T-helper 9 cell (primary cell): Measurements from ENCODE around the gene NTF4.

Source experiments
- DNase-seq: peaks from one replicate; pipeline ENCODE4 v3.0.0-alpha.2; 2020
- total RNA-seq, 2 donors: gene quantifications; one replicate each; lab custom pipeline; 2026; lab: John Stamatoyannopoulos, UW

The NTF4 gene
- 0 reads per million in 2 donors for total RNA-seq

GRCh38 chr19:49064768-49065611 is at the start of gene NTF4:
Gene NTF4 (minus strand): TSS chr19:49064818. CDS start chr19:49061997, 2,821 bp downstream.
- no peak for DNase-seq

- DNase-seq = peak; percentile 71
These were observed 49.4 kb upstream of the NTF4 start, which contains the start of gene LIN7B for GRCh38 chr19:49113762-49114629. Gene LIN7B (plus strand): TSS chr19:49114370. CDS start chr19:49114405, 35 bp downstream.

GRCh38 chr19:49111218-49111998 is 46.8 kb upstream of the NTF4 start:
- DNase-seq = no peak

- DNase-seq = no peak
These were observed 45.9 kb upstream of the NTF4 start for GRCh38 chr19:49110567-49110966.

GRCh38 chr19:49109569-49110233 is 45.1 kb upstream of the NTF4 start:
- DNase-seq = no peak

- no peak for DNase-seq
These were observed 44.4 kb upstream of the NTF4 start for GRCh38 chr19:49109051-49109450.

GRCh38 chr19:49107625-49108459 is 43.2 kb upstream of the NTF4 start:
- DNase-seq = no peak

GRCh38 chr19:49106648-49107135 is 42.1 kb upstream of the NTF4 start:
- peak; percentile 64 for DNase-seq

- DNase-seq = no peak
These were observed 39.7 kb upstream of the NTF4 start for GRCh38 chr19:49104229-49104864.

GRCh38 chr19:49103331-49104085 is 38.9 kb upstream of the NTF4 start:
- no peak for DNase-seq

GRCh38 chr19:49102303-49102702 is 37.7 kb upstream of the NTF4 start:
- DNase-seq = no peak

GRCh38 chr19:49101160-49101559 is 36.5 kb upstream of the NTF4 start:
- DNase-seq = no peak

GRCh38 chr19:49098795-49099194 is 34.2 kb upstream of the NTF4 start:
- DNase-seq = no peak

- DNase-seq = peak; percentile 57
These were observed 33.1 kb upstream of the NTF4 start for GRCh38 chr19:49097453-49098288.

GRCh38 chr19:49094505-49095482 is 30.2 kb upstream of the NTF4 start:
- DNase-seq = no peak

GRCh38 chr19:49092686-49093085 is 28.1 kb upstream of the NTF4 start:
- DNase-seq = no peak

GRCh38 chr19:49091391-49092038 is 26.9 kb upstream of the NTF4 start:
- no peak for DNase-seq
